ENCODE data around the gene ATF7IP2.

DNA sequence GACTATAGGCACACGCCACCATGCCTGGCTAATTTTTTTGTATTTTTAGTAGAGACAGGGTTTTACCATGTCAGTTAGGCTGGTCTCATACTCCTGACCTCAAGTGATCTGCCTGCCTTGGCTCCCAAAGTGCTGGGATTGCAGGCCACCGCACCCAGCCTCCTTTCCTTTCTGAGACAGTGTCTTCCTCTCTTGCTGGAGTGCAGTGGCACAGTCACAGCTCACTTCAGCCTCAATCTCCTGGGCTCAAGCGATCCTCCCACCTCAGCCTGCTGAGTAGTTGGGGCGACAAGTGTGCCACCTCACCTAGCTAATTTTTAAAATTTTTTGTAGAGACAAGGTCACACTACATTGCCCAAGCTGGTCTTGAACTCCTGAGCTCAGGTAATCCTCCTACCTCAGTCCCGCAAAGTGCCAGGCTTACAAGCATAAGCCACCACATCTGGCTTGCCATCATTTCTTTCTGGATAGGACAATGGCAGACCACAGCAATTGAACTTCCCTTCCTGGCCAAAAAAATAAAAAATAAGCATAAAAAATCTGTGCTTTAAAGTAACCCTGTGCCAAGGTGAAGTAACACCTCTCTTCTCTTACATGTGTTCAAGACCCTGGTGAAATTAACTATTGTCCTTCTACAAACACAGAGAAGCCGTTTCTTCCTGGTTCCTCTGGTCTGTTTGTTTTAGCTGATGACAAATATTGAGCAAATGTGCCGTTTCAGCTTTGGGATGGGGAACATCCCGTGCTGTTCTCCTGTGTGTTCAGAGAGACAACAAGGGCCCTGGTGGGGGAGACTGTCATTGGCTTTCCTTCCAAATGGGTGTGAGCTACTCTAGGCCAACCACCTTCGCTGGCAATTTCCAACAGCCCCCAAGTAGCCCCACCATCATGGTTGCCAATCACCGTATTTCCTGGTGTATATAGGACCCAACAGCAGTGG lies 134.3 kb downstream of the ATF7IP2 start:
- TF ChIP-seq POLR2A (IDR thresholded peaks at IDR 0.05): no peak
- TF ChIP-seq, protein P1, sequence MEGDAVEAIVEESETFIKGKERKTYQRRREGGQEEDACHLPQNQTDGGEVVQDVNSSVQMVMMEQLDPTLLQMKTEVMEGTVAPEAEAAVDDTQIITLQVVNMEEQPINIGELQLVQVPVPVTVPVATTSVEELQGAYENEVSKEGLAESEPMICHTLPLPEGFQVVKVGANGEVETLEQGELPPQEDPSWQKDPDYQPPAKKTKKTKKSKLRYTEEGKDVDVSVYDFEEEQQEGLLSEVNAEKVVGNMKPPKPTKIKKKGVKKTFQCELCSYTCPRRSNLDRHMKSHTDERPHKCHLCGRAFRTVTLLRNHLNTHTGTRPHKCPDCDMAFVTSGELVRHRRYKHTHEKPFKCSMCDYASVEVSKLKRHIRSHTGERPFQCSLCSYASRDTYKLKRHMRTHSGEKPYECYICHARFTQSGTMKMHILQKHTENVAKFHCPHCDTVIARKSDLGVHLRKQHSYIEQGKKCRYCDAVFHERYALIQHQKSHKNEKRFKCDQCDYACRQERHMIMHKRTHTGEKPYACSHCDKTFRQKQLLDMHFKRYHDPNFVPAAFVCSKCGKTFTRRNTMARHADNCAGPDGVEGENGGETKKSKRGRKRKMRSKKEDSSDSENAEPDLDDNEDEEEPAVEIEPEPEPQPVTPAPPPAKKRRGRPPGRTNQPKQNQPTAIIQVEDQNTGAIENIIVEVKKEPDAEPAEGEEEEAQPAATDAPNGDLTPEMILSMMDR (IDR thresholded peaks at IDR 0.05): no peak

Measured in sigmoid colon (tissue), 3 donors.